Epithelial cell of esophagus (primary cell): ENCODE measurements around the gene GADD45B.

Source experiments
- DNase-seq: peaks from one replicate; pipeline ENCODE4 v3.0.0; 2010; ENCODE audit warnings: low read depth
- H3K4me3 ChIP-seq: 2 replicates; pipeline ENCODE4 v1.5.1; 2011; ENCODE audit warnings: mild to moderate bottlenecking, low read length, control low read depth
- CTCF ChIP-seq: IDR thresholded peaks from 2 replicates; pipeline ENCODE4 v1.5.1; 2011; ENCODE audit warnings: low read depth, mild to moderate bottlenecking, low read length, control low read depth, inconsistent platforms; ENCODE audit not compliant: insufficient read depth; ENCODE audit errors: missing control alignments

The GADD45B gene

DNA sequence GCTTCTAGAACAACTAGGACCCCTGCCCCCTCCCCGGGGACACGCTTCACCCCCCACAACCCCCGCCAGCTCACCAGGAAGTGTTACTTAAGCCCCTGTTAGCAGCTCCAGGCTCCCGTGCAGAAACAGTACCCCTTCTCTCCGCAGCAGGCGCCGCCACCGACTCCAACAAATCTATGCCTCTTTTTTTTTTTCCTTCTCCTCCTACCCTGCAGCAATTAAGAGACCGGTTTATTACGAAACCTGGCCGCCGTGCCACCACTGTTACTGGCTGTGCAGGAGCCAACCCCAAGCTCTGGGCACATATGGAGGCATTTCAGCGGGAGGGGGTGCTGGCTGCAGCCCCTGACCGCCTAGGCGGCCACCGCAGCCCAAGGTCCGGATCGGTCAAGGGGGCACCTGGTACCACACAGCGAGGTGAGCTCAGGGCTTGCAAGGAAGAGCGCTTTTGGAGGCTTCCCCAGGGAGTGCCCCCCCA lies 2.4 kb downstream of the GADD45B start:
- TF ChIP-seq CTCF: peak; percentile 47
- peak; percentile 91 for DNase-seq
- H3K4me3 ChIP-seq: peak overlapping the region; percentile 93

GRCh38 chr19:2478756-2479555 lies 3.0 kb downstream of the GADD45B start:
- H3K4me3 ChIP-seq: peak overlapping the region; percentile 93
- no peak for TF ChIP-seq CTCF
- DNase-seq: peak; percentile 88

GRCh38 chr19:2479556-2480194 lies 3.7 kb downstream of the GADD45B start:
- DNase-seq: no peak
- peak; percentile 54 for TF ChIP-seq CTCF
- H3K4me3 ChIP-seq: no peak overlapping the region

DNA sequence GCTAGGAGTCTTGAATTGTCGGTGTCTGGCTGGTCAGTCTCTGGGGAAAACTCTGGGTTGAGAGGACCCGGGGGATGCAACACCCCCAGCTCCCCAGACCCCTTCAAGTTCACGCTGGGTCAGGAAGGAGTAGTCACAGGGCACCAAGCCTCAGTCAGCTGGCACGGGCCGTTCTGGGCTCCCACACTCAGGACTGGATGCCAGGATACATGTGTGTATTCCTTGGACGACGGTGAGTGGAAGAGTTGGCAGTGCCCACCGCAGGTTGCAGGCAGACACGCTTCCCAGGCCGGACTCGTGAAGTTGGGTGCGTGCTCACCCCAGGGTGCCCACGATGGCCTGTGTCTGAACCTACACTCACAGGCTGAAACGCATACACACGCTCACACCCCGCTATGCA lies 5.5 kb downstream of the GADD45B start:
- H3K4me3 ChIP-seq: no peak overlapping the region
- TF ChIP-seq CTCF: no peak
- DNase-seq: no peak

GRCh38 chr19:2482354-2483038 lies 6.6 kb downstream of the GADD45B start:
- no peak for DNase-seq
- H3K4me3 ChIP-seq: no peak overlapping the region
- no peak for TF ChIP-seq CTCF

GRCh38 chr19:2483084-2483483 lies 7.2 kb downstream of the GADD45B start:
- no peak for TF ChIP-seq CTCF
- H3K4me3 ChIP-seq: no peak overlapping the region
- no peak for DNase-seq
